Activated T-cell treated with anti-CD3 and anti-CD28 coated beads for 1 hour (primary cell): ENCODE results near the gene EIF6.

Experiments used
- DNase-seq: peaks from one replicate; pipeline ENCODE4 v3.0.0-alpha.2; 2020; ENCODE audit warnings: low read depth

The EIF6 gene

DNA sequence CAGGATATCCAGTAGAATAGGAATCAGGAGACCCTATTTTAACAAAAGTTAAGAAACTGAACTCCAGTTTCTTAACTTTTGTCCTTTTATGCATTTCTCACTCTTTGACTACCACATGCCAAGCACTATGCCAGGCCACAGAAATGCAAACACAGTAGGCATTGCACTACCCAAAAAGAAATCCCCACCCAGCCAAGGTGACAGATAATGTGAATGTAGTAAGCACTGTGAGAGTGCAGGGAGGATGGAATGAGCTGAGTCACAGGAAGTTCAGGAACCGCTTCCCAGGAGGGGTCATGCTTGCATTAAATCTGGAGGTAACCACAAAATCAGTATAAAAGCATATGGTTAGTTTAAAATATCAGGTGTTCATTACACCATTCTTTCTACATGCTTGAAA is 27.7 kb upstream of the EIF6 start:
- DNase-seq, result no peak

DNA sequence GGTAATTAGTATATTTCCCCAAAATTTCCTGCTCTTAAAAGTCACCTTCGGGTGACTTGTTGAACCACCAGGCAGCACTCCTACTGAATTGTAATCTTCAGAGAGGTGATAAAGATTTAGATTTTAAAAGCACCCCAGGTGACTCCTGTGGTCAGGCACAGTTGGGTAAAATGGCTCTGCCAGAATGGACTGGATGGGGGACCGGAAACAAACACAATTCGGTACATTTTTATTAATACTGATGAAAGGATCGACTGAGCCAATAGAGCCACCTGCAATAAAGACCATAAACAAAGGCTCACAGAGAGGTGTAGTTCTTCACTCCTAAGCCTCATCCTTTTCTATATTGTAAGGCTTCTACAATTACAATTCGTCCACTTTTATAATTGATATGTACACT is 27.2 kb upstream of the EIF6 start:
- DNase-seq, result no peak

DNA sequence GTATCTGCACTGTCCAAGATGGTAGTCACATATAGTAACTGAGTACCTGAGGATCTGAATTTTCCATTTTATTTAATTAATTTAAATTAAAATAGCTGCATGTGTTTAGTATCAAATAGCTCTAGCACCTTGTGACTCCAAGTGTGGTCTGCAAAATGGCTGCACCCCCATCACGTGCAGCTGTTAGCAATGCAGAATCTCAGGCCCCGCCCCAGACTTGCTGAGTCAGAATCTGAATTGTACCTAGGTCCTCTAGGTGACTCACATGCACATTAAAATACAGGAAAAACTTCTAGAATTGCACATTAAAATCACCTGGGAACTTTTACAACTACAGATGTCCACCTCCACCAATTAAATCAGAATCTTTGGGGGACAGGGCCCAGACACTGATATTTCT is 26.8 kb upstream of the EIF6 start:
- no peak for DNase-seq

DNA sequence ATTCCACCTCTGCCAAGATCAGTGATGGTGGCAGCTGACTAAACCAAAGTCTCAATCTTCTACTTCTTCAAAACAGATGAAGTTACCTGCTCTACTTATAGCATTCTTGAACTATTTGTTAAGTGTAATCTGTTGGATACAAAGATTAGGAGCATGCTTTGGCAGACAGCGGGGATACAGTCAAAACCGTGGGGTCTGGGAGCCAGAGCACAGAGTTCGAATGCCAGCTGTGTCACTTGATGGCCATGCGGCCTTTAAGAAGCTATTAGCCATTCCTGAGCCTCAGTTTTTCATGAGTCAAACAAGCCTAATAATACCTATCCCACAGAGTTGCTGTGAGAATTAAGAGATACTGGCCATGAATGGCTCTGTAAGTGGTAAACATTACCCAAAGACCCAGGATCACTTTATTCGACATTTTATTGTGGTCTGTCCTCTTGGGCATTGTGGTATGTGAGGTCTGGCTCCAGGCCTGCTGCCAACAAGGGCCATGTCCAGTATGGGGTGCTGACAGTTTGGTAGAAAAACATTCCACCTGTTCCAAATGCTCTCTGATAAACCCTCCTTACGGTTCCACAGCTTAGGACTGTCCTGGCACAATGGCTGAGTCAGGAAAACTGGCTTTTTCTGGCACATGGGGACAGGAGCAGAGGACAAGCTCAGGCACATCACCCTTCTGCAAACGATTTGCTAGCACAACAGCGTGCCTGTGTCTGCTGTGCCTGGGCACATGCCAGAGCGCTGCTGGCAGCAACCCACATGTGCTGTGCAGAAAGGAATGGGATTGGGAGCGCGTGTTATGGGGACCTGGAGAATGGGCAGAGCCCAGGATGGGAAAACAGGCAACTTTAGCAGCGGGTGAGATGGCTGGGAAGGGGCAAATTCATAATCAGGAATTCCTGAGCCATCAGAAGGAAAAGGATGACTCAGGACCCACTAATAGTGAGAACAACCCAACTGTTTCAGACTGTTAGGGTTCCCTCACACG is 23.4 kb upstream of the EIF6 start:
- DNase-seq, result no peak

DNA sequence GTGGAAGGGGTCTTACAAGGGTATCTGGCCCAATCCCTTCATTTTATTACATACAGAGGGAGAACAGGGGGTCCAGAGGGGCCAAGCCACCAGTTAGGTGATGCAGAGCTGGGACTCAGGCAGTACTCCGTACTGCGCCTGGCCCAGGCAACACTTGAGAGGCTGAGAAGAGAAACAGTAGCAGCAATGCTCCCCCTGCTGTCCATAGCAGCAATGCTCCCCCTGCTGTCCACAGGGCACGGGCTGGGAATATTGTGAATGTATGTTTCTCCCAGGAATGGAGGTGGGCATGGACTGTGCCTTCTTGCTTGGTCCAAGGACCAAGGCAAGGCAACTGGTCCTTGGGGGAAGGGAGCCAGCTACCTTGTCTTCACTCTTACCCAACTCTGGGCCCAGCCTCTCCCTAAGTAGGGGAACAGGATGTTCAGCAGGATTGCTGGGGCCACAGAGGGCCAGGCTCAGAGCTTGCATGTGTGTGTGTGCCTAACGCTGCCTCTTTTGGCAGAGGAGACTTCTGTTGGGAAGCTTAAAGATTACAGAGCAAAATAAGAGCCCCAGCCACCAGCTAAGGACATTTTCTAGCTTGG is 22.5 kb upstream of the EIF6 start:
- no peak for DNase-seq

DNA sequence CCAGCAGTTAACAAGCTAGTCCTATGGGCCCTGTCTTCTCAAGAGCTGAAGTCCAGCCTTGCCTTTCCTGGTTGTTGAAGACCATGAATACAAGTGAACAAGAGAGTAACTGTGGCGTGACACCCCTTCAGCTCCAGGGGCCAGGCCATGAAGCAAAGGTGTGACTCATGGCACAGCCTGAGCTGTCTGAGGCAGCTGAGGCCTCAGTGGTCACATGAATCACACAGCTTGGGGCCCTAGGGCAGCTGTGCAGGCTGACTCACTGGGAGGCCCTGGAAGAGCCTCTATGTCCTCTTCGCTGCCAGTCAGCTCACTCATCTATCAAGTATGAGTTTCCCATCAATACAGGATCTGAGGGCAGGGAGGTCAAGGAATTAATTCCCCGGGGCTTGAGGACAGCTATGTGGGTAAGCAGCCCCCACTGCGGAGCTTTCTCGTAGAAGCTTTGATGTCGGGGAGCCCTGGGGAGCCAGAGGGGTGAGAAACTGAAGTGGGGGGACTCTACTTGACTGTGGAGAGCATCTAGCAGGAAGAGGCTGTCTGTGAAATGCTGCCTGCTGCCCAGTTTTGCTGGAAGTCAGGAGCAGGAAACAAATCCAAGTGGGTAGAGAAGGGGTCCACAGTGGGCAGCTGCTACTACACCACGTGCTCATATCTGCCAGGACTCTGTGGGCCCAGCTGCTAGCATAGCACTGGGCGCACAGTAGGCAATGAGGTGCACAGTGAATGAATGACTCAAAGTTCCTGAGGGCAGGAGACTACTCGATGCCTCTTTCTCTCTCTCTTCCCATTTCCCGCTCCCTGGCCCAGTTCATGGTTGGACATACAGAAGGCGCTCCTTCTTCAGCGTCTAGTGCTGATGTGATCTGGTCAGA is 21.3 kb upstream of the EIF6 start:
- no peak for DNase-seq

DNA sequence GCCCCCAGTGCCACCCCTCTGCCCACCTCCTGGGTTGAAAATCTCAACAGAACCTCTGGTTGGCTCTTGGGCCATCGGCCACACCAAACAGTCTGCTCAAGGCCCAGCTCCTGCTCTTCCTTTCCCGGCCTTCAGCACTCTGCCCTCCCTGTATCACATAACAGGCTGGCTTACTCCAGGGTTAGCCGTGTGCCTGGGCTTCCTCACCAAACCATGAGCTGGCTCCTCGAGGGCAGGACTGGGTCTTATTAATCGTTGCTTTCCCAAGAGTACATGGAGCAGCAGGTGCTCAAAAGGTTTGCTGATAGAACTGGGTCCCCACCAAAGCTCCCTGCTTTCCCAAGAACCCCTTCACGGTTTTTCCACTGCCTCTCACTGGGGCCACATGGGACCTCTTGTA is 20.4 kb upstream of the EIF6 start:
- DNase-seq, result no peak

DNA sequence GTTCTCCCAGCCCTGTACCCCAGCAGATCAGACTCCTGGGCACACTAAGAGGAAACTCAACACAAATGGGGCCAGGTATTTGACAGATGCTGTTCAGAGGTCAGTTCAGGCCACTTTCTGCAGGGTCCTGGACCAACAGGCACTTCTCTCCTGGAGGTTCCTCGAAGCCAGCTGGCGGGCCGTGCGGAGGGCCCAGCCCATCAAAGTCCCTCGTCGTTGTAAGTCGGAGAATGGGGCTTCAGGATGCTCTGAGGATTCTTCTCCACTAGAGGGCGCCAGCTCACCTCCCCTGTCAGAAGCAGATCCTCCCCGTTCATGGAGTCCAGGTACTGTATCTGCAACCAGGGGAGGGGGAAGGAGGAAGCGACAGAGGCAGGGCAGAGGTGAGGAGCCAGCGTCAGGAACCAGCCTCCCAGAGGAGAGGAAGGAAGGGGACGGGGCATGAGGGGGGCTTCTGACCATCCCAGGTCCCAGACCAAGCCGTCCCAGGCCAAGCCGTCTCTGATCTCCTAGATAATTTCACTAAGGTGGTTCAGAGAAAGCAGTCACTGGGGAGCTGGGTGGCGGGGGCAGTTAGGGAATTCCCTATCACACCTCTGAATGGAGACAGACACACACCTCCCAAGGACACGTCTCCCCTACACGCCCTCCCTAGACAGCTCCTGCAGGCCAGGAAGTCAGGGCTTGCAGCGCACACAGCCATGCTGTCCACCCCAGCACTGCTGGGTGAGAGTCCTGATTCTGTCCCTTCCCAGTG is 19.3 kb upstream of the EIF6 start:
- peak; percentile 69 for DNase-seq

DNA sequence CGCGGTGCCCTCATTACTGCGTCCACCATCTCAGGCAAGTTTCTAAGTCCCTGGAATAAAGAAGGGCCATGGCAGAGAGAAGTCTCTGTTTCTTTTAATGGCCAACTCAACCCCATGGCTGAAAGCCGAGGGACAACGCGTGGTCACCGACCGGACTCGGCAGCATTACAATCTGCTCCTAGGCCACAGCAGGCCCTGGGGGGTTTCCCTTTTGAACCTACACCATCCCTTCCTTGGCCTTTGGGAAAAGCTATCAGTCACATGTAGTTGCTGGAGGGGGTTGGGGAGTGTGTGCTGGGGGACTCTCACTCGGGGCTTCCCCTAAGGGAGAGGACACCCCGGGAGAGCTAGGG is 18.8 kb upstream of the EIF6 start:
- no peak for DNase-seq

DNA sequence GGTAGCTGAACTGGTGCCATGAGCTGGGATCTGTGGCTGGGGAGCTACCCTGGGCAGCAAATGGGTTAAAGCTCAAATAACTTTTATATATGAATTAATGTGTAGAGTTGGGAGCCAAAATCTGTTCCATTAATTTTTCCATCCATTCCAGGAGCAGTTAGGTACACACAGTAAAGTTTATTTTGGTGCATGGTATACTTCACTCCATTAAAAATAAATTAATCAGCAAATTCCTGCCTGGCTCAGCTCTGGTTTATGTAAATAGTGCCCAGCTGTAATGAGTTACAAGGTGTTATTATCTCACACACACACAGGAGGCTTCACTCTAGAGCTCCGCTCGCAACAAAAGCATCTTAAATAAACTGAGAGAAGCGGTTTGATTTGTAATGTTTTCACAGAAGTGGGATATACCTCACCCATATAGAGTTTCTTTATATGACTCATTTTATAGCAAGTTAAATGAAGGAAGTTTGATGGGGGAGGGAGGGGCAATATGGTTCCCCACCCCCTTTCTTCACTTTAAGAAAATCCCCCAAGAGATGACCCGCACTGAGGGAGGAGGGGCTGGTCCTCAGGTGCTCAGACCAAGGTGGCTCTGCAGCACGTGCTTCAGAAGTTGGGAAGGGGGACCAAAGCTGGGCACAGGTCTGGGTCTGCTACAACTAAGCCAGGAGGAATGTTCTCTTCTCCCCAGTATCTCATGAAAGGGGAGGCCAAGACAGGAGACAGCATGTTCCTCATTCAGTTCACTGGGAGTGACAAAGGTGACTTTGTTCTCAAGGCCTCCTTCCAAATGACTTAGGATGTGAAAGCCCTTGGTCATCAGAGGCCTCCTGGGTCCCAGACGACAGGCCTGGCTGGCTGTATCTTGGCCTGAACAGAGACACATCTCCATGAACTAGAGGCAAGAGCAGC is 18.1 kb upstream of the EIF6 start:
- no peak for DNase-seq

DNA sequence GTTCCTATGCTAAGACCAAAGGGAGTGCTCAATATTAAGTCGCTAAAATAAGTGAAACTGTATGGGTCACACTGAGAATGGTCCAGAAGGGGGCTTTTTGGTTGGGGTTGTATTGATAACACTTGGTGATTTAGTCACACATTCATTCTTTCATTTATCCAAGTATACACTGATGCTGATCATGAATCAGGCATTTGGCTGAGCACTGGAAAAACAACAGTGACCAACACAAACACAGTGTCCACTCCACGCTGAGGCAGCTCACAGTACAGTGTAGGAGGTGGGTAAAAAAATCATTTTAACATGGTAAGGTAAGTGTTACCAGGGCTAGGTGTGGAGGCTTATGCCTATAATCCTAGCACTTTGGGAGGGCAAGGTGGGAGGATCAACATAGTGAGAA is 16.9 kb upstream of the EIF6 start:
- no peak for DNase-seq

DNA sequence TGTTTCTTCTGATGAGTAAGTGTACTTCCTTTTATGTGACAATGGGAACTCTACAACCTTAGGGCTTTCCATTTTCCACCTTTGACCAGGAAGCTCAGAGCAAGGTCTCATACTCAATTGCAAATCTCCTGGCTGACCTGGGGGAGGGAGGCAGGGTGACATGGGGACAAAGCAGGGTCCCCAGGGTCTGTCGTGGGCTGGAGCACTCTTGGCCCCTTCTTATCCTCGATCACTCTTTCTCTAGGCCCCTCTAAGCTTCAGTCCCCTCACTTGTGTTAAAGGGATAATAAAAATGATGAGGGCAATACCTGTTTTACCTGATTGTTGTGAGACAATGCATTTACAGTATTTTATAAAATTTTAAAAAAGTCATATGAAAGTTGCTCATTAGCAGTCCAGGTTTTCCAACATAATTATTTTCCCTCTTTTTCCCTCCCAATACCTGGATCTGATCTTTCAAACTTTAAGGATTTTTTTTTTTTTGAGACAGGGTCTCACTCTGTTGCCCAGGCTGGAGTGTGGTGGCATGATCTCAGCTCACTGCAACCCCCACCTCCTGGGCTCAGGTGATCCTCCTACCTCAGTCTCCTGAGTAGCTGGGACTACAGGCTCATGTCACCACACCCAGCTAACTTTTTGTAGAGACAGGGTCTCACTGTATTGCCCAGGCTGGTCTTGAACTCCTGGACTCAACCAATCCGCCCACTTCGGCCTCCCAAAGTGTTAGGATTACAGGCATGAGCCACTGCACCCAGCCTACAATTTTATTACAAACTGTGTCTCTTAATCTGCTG is 16.1 kb upstream of the EIF6 start:
- DNase-seq, result no peak

DNA sequence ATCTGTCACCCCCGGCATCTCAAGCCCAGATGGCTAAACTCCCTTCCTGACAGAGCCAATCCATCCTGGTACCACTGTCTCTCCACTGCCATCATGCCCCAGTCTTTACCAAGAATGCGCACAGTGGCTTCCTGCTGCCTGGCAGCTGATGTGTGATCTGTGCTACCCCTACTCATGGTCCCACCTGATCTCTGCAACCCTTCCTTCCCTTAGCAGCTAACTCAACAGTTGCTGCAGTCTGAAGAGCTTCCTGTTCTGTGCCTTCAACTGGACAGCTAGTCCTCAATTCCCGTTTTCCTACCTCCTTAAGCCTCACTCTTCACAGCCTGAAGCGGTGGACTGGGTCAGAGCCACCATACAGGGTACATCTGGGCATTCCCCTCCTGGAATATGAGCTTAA is 15.2 kb upstream of the EIF6 start:
- no peak for DNase-seq

DNA sequence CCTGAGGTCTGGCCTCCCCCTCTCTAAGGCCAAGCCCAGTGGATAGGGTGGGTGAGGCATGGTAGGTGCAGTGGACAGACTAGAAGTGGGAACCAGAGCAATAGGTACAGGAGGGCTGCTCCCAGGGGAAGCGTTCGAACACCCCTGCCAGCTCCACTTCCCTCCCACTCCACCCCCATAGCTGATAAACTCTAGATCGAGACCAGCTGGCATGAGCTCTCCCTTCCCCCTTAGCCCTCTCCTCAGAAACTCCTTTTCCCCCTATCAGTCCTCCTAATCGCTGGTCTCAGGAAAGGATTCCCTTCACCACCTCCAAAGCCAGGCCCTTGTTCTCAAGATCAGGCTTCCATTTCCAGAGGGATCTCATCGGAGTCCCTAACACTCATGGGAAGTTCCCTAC is 13.7 kb upstream of the EIF6 start:
- DNase-seq, result no peak

DNA sequence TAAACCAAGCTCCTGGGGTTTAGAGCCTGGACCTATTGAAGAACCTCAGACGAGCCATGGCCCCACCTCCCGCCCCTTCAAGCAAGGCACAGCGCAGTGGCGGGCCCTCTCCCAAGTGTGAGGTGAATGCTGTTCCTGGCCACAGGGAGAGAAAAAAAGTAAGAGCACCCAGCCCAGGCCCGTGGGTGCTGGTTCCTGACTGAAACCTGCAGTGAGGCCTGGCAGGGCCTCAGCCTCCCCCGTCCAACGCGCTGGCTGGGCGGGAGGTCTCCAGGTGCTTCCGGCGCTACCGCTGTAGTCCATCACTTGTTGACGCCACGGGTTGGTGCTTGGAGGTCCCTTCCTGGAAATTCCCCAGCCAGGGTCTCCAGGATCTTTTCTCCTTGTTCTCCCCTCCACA is 13.2 kb upstream of the EIF6 start:
- no peak for DNase-seq

DNA sequence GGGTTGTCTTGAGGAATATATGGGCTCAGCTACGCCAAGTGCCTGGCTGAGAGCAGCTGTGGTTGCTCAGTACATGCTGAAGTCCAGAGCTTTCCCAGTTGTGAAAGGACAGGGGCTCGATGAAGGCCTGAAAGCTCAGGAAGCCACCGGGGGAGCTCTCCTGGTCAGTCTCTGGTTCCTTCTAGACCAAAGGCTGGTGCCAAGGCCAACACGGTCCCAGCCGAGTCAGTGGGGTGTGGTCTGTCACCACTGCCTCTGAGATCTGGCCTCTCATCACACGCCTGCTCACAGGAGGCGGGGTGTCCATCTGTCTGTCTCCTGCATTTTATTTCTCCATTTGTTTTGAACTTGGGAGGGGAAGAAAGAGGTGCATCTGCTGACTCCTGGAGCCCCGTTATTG is 12.6 kb upstream of the EIF6 start:
- DNase-seq, result no peak

DNA sequence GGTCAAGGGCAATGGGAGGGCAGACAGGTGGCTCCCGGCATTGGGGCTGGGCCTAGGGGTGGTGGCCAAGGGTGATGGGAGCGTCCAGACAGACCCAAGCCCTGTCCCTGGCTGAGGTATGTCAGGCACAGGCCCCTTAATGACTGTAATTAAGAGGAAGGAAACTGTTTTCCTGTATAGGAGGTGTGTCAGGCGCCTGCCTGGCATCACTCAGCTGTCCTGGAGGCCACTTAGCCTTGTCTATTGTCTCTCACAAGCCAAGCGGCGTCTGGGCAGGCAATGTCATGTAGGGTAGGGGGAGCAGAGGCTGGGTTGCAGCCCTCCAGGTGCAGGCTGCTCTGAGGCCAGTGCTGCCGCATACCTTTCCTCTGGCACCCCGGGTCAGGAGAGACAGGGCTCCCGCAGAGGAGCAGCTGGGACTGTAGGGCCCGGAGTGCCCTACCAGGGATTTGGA is 11.6 kb upstream of the EIF6 start:
- no peak for DNase-seq

DNA sequence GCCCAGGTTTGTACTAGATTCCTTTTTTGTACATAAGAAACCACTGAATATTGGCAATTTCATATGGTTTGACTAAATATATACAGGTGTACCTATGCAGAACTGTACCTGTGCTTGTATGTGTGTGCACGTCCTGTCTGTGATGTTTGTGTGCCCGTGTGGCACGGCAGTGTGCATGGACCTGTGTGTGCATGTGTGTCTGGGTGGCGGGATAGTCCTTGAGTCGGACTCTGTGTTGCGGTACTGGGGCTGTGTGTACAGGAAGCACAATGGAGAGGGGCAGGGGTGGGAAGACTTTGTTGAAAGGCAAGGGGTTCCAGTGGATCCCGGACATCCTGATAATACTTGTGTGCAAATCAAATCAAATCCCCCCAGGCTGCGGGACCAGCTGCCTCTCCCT is 11.1 kb upstream of the EIF6 start:
- no peak for DNase-seq

DNA sequence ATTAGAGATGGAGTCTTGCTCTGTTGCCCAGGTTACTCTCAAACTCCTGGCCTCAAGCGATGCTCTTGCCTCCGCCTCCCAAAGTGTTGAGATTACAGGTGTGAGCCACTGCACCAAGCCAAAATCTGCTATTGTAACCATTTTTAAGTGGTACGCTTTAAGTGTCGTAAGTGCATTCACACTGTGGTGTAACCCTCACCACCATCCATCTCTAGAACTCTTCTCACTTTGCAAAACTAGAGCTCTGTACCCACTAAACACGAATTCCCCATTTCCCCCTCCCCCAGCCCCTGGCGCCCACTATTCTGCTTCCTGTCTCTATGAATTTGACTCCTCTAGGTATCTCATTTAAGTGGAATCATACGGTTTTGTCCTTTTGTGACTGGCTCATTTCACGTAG is 10.5 kb upstream of the EIF6 start:
- no peak for DNase-seq

DNA sequence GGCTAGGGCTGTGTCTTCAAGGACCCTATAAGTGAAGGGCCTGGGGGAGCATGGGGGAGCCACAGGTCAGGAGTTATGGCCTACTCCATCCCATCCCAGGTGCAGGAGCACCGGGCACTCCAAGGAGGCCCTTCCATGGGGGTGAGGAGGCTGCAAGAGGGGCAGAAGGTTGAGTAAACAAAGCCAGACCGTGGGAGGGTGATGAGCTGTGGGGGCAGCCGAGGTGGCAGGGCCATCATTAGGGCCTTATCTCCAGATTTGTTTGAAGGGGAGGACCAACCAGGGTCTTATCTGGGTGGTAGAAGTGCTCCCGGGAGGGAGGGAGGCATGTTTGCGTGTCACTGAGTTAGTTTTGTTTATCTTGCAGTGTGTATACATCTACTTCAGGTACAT is 9.7 kb upstream of the EIF6 start:
- DNase-seq, result no peak
